NCI-H146 (cell line): ENCODE measurements around the gene PCDHA11.
"Not testable (repeated sequence)": the region's sequence is repeated elsewhere in the genome, so short reads cannot be mapped to it uniquely, and the experiment has no call there.

ENCODE experiments used
- DNase-seq: peaks from one replicate; lab custom pipeline; 2025; lab: John Stamatoyannopoulos, UW

Gene PCDHA11

GRCh38 chr5:140855772-140856674, 12.7 kb upstream of the PCDHA11 start, which contains the start of gene PCDHA10:
TSS of gene PCDHA10 (plus strand) at chr5:140855897. CDS start at chr5:140856049, 152 bp downstream.
- DNase-seq: no peak

GRCh38 chr5:140857177-140857986, 11.4 kb upstream of the PCDHA11 start:
- no peak for DNase-seq

DNA sequence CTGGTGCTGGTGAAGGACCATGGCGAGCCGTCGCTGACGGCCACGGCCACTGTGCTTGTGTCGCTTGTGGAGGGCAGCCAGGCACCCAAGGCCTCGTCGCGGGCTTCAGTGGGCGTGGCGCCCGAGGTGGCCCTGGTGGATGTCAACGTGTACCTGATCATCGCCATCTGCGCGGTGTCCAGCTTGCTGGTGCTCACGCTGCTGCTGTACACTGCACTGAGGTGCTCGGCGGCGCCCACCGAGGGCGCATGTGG, 10.8 kb upstream of the PCDHA11 start:
- DNase-seq: no peak

DNA sequence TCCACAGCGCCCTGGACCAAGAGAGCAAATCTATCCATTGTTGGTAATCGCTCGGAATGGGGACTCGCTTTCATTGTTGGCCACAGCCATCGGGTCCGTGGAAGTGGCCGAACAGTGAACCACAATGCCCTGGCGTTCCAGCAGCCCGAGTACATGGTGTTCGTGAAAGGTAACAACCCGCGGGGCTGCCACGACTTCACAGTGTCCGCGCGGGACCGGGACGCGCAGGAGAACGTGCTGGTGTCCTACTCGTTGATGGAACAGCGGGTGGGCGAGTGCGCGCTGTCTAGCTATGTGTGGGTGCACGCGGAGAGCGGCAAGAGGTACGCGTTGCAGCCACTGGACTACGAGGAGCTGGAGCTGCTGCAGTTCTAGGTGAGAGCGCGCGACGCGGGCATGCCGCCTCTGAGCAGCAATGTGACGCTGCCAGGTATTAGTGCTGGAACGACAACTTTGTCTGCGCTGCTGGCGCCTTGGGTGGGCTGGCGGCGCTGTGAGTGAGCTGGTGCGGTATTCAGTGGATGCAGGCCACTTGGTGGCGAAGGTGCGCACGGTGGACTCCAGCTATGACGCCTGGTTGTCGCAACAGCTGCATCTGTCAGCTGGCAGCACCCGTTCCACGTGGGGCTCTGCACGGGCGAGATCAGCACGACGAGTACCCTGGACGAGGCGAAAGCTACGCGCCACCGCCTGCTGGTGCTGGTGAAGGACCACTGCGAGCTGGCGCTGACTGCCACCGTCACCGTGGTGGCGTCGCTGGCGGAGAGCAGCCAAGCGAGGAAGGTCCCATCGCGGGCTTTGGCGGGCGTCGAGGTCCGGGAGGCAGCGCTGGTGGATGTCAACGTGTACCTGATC, 6.1 kb upstream of the PCDHA11 start:
- DNase-seq: no peak

DNA sequence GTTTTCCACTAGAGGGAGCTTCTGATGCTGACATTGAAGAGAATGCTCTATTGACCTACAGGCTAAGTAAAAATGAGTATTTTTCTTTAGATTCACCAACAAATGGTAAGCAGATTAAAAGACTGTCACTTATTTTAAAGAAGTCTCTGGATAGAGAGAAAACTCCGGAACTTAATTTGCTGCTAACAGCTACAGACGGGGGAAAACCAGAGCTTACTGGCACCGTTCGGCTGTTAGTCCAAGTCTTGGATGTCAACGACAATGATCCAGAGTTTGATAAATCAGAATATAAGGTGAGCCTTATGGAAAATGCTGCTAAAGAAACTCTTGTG, 764 bp downstream of the PCDHA11 start:
- no peak for DNase-seq

- no peak for DNase-seq
Measured at GRCh38 chr5:140870221-140871201, 1.8 kb downstream of the PCDHA11 start.

DNA sequence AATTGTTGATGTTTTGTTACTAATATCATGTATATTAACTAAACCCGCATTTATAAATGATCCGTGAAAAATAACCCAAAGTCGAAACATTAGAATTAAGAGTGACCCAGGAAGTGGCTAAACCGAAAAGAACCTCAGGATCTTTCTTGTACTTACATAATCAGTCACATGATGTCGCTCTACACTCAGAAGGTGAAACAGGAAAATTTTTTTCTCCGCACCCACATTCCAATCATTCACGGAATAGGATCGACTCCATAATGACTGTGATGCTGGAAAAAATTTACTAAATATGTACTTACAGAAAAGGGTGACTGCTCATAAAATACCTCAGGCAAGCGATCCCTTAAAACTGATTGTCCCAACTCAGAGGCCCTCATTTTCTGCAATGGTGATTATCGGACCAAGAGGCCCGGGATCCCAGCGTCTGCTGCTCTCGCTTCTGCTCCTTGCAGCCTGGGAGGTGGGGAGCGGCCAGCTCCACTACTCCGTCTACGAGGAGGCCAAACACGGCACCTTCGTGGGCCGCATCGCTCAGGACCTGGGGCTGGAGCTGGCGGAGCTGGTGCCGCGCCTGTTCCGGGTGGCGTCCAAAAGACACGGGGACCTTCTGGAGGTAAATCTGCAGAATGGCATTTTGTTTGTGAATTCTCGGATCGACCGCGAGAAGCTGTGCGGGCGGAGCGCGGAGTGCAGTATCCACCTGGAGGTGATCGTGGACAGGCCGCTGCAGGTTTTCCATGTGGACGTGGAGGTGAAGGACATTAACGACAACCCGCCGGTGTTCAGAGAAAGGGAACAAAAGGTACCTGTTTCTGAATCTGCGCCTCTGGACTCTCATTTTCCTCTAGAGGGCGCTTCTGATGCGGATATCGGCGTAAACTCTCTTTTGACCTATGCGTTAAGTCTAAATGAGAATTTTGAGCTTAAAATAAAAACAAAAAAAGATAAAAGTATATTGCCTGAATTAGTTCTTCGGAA, 6.6 kb downstream of the PCDHA11 start, which contains the start of gene PCDHA12:
Gene PCDHA12 (plus strand): TSS at position 224 of the 981 bp plus-strand sequence. CDS start 165 bp downstream, at position 389.
- no peak for DNase-seq

DNA sequence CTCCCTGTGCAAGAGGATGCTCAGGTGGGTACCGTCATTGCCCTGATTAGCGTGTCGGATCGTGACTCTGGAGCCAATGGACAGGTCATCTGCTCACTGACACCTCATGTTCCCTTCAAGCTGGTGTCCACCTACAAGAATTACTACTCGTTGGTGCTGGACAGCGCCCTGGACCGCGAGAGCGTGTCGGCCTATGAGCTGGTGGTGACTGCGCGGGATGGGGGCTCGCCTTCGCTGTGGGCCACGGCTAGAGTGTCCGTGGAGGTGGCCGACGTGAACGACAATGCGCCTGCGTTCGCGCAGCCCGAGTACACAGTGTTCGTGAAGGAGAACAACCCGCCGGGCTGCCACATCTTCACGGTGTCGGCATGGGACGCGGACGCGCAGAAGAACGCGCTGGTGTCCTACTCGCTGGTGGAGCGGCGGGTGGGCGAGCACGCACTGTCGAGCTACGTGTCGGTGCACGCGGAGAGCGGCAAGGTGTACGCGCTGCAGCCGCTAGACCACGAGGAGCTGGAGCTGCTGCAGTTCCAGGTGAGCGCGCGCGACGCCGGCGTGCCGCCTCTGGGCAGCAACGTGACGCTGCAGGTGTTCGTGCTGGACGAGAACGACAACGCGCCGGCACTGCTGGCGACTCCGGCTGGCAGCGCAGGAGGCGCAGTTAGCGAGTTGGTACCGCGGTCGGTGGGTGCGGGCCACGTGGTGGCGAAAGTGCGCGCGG, 7.9 kb downstream of the PCDHA11 start:
- not testable (repeated sequence) for DNase-seq

- DNase-seq: no peak
Measured at GRCh38 chr5:140877262-140877581, 8.5 kb downstream of the PCDHA11 start.

GRCh38 chr5:140881889-140882590, 13.3 kb downstream of the PCDHA11 start, which contains the start of gene PCDHA13:
TSS of gene PCDHA13 (plus strand) at chr5:140882124. CDS start at chr5:140882269, 145 bp downstream.
- no peak for DNase-seq

- no peak for DNase-seq
Measured at GRCh38 chr5:140882591-140882899, 13.8 kb downstream of the PCDHA11 start.

DNA sequence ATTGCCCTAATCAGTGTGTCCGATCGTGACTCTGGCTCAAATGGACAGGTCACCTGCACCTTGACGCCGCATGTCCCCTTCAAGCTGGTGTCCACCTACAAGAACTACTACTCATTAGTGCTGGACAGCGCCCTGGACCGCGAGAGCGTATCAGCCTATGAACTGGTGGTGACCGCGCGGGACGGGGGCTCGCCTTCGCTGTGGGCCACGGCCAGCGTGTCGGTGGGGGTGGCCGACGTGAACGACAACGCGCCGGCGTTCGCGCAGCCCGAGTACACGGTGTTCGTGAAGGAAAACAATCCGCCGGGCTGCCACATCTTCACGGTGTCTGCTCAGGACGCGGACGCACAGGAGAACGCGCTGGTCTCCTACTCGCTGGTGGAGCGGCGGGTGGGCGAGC, 14.6 kb downstream of the PCDHA11 start:
- no peak for DNase-seq

- no peak for DNase-seq
Measured at GRCh38 chr5:140883927-140884697, 15.4 kb downstream of the PCDHA11 start.

- no peak for DNase-seq
Measured at GRCh38 chr5:140916325-140916724, 47.6 kb downstream of the PCDHA11 start.
